GM13977 (cell line): ENCODE measurements around the gene HLA-DPB1.

Experiments
- DNase-seq: peaks from one replicate; pipeline ENCODE4 v3.0.0; 2012; ENCODE audit warnings: low spot score
- in situ Hi-C: fragments of 300-500 bp; cut with MboI; formaldehyde crosslinking; loops from one replicate; pipeline ENCODE4 v1.12.0; 2022; ENCODE audit warnings: low sequenced_read_pairs, low pct_unique_long_range_greater_than_20kb, mixed read lengths, inconsistent platforms; ENCODE audit not compliant: unreplicated experiment
- TF ChIP-seq, protein P1 (sequence below): IDR thresholded peaks from 2 replicates; pipeline ENCODE4 v1.5.1; 2012; ENCODE audit warnings: mild to moderate bottlenecking, control low read depth; ENCODE audit not compliant: insufficient read depth; ENCODE audit errors: extremely low read depth, missing control alignments

The HLA-DPB1 gene

DNA sequence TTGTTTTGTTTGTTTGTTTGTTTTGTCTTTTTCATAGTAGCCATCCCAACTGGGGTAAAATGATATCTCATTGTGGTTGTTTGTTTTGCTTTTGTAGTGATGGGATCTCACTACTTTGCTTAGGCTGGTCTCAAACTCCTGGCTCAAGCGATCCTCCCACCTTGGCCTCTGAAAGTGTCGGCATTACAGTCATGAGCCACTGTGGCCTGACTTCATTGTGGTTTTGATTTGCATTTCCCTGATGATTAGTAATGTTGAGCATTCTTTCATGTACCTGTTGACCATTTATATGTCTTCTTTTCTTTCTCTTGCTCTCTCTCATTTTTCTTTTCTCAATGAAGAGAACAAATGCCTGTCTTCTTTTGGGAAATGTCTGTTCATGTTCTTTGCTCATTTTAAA, 35.6 kb upstream of the HLA-DPB1 start:
- no peak for DNase-seq
- in situ Hi-C loops: no loop called here
- TF ChIP-seq, protein P1, sequence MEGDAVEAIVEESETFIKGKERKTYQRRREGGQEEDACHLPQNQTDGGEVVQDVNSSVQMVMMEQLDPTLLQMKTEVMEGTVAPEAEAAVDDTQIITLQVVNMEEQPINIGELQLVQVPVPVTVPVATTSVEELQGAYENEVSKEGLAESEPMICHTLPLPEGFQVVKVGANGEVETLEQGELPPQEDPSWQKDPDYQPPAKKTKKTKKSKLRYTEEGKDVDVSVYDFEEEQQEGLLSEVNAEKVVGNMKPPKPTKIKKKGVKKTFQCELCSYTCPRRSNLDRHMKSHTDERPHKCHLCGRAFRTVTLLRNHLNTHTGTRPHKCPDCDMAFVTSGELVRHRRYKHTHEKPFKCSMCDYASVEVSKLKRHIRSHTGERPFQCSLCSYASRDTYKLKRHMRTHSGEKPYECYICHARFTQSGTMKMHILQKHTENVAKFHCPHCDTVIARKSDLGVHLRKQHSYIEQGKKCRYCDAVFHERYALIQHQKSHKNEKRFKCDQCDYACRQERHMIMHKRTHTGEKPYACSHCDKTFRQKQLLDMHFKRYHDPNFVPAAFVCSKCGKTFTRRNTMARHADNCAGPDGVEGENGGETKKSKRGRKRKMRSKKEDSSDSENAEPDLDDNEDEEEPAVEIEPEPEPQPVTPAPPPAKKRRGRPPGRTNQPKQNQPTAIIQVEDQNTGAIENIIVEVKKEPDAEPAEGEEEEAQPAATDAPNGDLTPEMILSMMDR: no peak

DNA sequence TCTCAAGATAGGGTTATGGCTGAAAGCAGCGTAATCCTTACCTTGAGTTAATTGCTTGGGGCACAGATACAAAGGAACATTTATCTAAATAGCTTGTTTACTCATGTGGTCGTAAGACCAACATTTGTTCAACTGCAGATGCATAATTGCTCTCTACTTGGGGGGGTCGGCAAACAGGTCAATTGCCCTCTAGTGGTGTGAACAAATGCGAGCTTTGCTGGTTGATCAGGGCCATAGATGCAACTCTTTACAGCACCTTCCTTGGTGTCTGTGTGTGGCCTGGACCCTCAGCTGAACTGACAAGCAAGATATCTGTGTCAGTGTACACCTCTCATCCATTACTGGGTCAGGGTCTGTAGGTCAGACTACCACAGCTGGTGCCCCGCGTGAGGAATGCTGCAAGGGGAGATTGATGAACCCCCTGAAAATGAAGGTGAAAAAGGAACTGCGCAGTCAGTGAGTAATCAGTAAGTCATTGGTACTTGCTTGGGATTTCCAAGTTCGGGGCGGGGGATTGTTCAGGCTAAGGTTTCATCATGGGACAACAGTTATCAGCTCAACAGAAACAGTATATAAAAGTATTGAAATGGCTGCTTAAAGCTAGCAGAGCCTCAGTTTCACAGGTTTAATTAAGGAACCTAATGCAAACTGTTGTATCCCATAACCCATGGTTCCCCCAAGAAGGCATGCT, 26.3 kb upstream of the HLA-DPB1 start:
- in situ Hi-C loops: no loop called here
- TF ChIP-seq, protein P1: peak; percentile 26
- no peak for DNase-seq

DNA sequence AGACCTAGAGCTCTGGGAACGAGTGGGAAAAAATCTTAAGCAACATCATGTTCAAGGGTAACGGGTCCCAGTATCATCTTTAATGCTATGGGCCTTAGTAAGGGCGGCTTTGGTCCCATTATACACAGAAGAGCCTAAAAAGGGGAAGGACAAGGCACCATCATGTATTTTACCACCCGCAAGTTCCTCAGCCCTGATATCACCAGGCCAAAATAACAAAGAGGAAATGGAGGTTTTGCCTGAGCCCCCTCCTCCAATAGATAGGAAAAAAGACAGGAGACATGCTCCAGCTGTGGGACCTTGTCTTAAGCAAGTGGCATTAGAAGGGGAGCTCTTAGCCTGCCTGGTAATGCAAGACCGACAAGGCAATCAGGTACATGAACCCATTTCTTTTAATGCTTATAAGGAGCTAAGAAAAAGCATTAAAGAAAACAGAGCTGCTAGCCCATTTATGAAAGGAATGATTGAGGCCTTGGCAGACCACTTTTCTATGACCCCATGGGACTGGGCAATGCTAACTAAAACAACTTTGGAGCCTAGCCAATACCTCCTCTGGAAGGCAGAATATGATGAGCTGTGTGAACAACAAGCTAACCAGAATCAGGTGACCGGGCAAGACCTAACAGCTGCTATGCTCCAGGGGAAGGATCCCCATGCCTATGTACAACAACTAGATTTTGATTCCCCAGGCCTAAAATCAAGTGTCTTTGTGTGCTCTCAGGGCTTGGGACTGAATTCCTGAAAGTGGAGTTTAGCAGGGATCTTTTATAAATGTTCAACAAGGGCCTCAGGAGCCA, 25.6 kb upstream of the HLA-DPB1 start:
- in situ Hi-C loops: no loop called here
- TF ChIP-seq, protein P1: no peak
- no peak for DNase-seq

DNA sequence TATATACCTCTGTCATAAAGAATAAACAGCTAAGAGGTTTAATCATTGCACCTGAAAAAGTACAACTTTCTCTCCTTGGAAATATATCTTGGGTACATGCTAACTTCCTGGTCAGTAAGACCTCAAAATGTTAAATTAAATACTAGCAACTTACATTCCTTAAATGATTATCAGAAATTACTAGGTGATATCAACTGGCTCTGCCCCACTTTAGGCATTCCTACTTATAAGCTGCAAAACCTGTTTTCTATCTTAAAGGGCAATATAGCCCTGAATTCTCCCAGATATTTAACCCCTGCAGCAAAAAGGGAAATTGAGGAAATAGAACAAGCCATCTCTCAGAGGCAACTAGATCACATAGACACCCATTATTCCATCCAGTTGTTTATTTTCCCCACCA, 23.2 kb upstream of the HLA-DPB1 start:
- TF ChIP-seq, protein P1: no peak
- in situ Hi-C loops: no loop called here

DNA sequence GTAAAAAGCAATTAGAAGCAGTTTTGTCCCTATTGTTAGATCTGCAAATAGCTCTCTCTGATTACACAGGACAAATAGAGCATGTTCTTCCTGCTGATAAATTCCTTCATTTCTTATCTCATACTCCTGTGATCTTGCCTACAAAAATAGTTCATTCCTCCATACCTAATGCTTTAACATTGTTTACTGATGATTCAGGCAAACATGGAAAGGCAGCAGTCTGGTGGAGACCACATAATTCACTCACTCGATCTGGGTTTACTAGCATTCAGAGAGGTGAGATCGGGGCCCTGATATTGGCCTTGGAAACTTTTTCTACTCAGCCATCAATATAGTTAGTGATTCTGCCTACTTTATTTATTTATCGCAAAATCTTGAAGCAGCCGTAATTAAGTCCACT, 22.6 kb upstream of the HLA-DPB1 start:
- DNase-seq: no peak
- in situ Hi-C loops: no loop called here

More for the DNA sequence above, 23.2 kb upstream of the HLA-DPB1 start:
- no peak for DNase-seq

DNA sequence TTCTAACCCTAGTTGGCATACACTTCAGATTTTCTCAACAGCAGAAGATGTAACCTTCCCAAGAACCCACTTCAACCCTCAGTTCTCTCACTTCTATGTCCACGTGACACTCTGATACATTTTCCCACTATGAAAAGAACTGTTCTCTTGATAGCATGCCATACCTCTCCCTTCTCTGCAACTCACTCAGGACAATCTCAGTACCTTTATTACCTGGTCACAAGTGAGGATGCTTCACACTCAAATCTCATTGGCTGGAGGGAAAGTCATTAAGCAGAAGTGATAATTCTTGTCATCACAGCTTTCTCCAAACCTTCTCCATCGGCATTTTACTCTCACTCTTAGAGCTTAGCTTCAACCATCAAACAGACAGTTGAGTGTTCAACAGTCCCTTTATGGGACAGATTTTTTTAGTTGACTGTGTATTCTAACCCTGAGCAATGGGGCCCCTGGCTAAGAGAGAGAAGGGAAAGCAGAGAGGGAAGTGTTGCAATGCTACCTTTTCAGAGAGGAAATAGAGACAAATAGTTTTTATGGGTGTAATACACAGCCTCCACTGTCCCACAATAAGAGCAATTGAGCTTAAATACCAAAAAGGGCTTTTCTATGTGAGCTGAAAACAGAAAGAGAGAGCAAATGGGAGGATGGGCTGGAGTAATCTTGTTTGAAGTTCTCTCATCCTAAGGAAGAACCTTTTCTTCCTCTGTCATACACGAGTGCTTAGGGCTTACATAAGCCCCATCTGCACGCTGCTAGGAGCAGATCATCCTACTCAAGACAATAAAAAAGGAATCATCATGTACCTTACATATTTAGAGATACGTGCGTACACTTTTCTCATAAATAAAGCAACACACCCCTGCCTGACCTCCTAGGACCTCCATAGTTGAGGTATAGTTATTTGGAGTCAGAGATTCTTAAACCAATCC, 18.3 kb upstream of the HLA-DPB1 start:
- TF ChIP-seq, protein P1: no peak
- DNase-seq: no peak
- in situ Hi-C loops: no loop called here

More for the DNA sequence above, 22.6 kb upstream of the HLA-DPB1 start:
- TF ChIP-seq, protein P1: no peak
